ENCODE measurements around the gene FLNB. TPM values are rescaled to one million over a fixed set of nuclear protein-coding genes. Genes with fewer than 3 reads are reported as not detected.

The FLNB gene
- total and polyA plus RNA-seq, 2 of the 13 experiments (the other 11 are each of a cell fraction or from before 2014, with no cell fraction given): 106 to 130 TPM

DNA sequence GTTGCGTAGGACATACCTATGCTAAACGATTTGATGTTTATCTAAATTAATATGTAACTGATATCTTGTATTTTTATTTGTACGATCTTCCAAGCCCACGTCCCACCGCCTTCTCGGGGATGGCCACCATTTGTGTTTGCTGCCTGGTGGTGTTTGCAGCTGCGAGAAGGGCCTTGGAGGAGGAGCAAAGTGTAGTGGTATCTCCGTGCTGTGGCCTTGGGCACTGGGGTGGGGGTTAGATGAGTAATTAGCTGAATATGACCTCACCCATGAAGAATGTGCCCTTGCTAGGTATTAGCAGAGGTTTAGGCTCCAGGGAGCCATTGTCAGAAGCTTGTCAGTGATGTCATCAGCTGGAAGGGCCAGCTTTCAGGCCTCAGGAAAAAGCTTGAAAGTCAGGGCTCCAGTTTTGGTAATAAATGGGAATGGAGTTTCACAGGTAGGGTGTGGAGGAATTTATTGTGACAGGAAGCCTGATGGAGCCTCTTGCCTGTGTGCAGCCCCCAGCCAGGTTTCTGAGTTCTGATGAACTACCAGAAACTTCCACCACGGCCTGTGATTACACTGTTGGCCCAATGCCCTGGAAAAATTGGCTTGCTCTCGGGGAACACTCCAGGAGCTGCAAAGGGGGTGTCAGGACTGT is 41.0 kb downstream of the FLNB start:
- Histone ChIP-seq H3K4me2 (ENCODE audit: low read depth, low read length) (peak overlapping the region; percentile 72), H3K27me3 (ENCODE audit: control insufficient read depth in 1 of 2, insufficient read depth in 2 of 2, low read length in 2 of 2) (no peaks in the 10 kb centered on the region), H3K79me2 (ENCODE audit: insufficient read depth, low read length) (peaks cover 99% of the 10 kb centered on the region), H3K4me1 (ENCODE audit: insufficient read depth, low read length) (peaks cover 81% of the 10 kb centered on the region), H3K27ac (ENCODE audit: extremely low read length, insufficient read depth, low read length) (peak overlapping the region; percentile 96), H2AFZ (ENCODE audit: low read length) (no peak overlapping the region), H4K20me1 (ENCODE audit: insufficient read depth, low read length) (0 out of 2 replicates have a peak, but pooled peaks cover 8% of the 10 kb centered on the region), H3K9me3 (ENCODE audit: low read length) (no peaks in the 10 kb centered on the region), H3K36me3 (replicated peaks in 1 of 2; ENCODE audit: control insufficient read depth in 1 of 2, insufficient read depth in 2 of 2, low read length in 2 of 2) (peaks cover 1 to 4% of the 10 kb centered on the region in 2 experiments; a peak in 1 of 5 replicates), H3K9ac (ENCODE audit: insufficient read depth, low read depth, low read length) (peak overlapping the region; percentile 87), H3K4me3 (replicated peaks in 1 of 3; ENCODE audit: insufficient read depth in 1 of 3, low read depth in 2 of 3, low read length in 3 of 3) (peak overlapping the region in 2 of 3 experiments; percentile 12 to 48; a peak in 3 of 6 replicates)
- no TSS peak for BruUV-seq (replicated peaks)
- FAIRE-seq (peak; percentile 94), ATAC-seq (peak; percentile 85), DNase-seq (ENCODE audit: low spot score) (peak; percentile 98)
- CTCF ChIA-PET (ENCODE audit: low intra/inter-chr PET ratio, low total read pairs): no interaction called here
- POLR2A ChIA-PET: interaction anchor here (0.7 to 3.4 kb wide), 15 partner anchors 9 to 257 kb away, joined by 3 to 86 read pairs (median 5); partner anchors contain the start of genes HTD2 and RPP14
- WGBS (ENCODE audit: low lambda C conversion rate): 8% methylated on average over 10 of the region's 10 CpGs
- intact Hi-C loops (cut with micrococcal nuclease; ENCODE audit: unreplicated experiment): no loop called here
- in situ Hi-C loops (cut with HindIII; ENCODE audit: extremely low pct_ligation_motif_present, low pct_unique_long_range_greater_than_20kb): no loop called here
- TF ChIP-seq MIER2 (CRISPR knock-in tag; IDR thresholded peaks at IDR 0.05) (0 out of 2 replicates have a peak, but pooled peaks have one; percentile 19), ETV6 (CRISPR knock-in tag; conservative IDR thresholded peaks at IDR 0.05) (no peak), ZNF224 (CRISPR knock-in tag; IDR thresholded peaks at IDR 0.05) (no peak), MZF1 (CRISPR knock-in tag; IDR thresholded peaks at IDR 0.05; ENCODE audit: borderline replicate concordance) (no peak), PHF5A (CRISPR knock-in tag; IDR thresholded peaks at IDR 0.05; ENCODE audit: low read depth, unreplicated experiment) (peak; percentile 83), ZNF44 (CRISPR knock-in tag; IDR thresholded peaks at IDR 0.05) (no peak), GABPB1 (CRISPR knock-in tag; IDR thresholded peaks at IDR 0.05) (peak; percentile 40; the same call in 1 of the 2 replicates), SNAI1 (CRISPR knock-in tag; IDR thresholded peaks at IDR 0.05; ENCODE audit: borderline replicate concordance) (no peak), NFKB2 (CRISPR knock-in tag; IDR thresholded peaks at IDR 0.05; ENCODE audit: borderline replicate concordance) (no peak), ZNF124 (CRISPR knock-in tag; IDR thresholded peaks at IDR 0.05) (0 out of 2 replicates have a peak, but pooled peaks have one; percentile 26), NFYC (CRISPR knock-in tag; IDR thresholded peaks at IDR 0.05) (0 out of 2 replicates have a peak, but pooled peaks have one; percentile 23), RBFOX2 (IDR thresholded peaks at IDR 0.05; ENCODE audit: low read depth, low read length) (no peak), CHD4 (IDR thresholded peaks at IDR 0.05; ENCODE audit: borderline replicate concordance, low read length) (no peak), ARNT (IDR thresholded peaks at IDR 0.05) (no peak), ZBTB20 (CRISPR knock-in tag; IDR thresholded peaks at IDR 0.05; ENCODE audit: borderline replicate concordance, low read depth) (peak; percentile 23; the same call in 1 of the 2 replicates)
- TF ChIP-seq, protein P1, sequence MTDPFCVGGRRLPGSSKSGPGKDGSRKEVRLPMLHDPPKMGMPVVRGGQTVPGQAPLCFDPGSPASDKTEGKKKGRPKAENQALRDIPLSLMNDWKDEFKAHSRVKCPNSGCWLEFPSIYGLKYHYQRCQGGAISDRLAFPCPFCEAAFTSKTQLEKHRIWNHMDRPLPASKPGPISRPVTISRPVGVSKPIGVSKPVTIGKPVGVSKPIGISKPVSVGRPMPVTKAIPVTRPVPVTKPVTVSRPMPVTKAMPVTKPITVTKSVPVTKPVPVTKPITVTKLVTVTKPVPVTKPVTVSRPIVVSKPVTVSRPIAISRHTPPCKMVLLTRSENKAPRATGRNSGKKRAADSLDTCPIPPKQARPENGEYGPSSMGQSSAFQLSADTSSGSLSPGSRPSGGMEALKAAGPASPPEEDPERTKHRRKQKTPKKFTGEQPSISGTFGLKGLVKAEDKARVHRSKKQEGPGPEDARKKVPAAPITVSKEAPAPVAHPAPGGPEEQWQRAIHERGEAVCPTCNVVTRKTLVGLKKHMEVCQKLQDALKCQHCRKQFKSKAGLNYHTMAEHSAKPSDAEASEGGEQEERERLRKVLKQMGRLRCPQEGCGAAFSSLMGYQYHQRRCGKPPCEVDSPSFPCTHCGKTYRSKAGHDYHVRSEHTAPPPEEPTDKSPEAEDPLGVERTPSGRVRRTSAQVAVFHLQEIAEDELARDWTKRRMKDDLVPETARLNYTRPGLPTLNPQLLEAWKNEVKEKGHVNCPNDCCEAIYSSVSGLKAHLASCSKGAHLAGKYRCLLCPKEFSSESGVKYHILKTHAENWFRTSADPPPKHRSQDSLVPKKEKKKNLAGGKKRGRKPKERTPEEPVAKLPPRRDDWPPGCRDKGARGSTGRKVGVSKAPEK (CRISPR knock-in tag; IDR thresholded peaks at IDR 0.05; ENCODE audit: borderline replicate concordance): no peak
- TF ChIP-seq, protein P2, sequence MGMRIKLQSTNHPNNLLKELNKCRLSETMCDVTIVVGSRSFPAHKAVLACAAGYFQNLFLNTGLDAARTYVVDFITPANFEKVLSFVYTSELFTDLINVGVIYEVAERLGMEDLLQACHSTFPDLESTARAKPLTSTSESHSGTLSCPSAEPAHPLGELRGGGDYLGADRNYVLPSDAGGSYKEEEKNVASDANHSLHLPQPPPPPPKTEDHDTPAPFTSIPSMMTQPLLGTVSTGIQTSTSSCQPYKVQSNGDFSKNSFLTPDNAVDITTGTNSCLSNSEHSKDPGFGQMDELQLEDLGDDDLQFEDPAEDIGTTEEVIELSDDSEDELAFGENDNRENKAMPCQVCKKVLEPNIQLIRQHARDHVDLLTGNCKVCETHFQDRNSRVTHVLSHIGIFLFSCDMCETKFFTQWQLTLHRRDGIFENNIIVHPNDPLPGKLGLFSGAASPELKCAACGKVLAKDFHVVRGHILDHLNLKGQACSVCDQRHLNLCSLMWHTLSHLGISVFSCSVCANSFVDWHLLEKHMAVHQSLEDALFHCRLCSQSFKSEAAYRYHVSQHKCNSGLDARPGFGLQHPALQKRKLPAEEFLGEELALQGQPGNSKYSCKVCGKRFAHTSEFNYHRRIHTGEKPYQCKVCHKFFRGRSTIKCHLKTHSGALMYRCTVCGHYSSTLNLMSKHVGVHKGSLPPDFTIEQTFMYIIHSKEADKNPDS (CRISPR knock-in tag; IDR thresholded peaks at IDR 0.05): peak; percentile 86
- TF ChIP-seq, protein P3, sequence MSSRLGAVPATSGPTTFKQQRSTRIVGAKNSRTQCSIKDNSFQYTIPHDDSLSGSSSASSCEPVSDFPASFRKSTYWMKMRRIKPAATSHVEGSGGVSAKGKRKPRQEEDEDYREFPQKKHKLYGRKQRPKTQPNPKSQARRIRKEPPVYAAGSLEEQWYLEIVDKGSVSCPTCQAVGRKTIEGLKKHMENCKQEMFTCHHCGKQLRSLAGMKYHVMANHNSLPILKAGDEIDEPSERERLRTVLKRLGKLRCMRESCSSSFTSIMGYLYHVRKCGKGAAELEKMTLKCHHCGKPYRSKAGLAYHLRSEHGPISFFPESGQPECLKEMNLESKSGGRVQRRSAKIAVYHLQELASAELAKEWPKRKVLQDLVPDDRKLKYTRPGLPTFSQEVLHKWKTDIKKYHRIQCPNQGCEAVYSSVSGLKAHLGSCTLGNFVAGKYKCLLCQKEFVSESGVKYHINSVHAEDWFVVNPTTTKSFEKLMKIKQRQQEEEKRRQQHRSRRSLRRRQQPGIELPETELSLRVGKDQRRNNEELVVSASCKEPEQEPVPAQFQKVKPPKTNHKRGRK (CRISPR knock-in tag; IDR thresholded peaks at IDR 0.05): no peak
